GM21526 (cell line): ENCODE data around the gene REV1.
"Not testable (repeated sequence)": the region's sequence is repeated elsewhere in the genome, so short reads cannot be mapped to it uniquely, and the experiment has no call there.

ENCODE experiments used
- ATAC-seq: cut with Tn5 transposase; IDR thresholded peaks from one replicate; pipeline ENCODE4 v1.9.1; 2021; ENCODE audit warnings: moderate library complexity; ENCODE audit not compliant: unreplicated experiment, low FRiP score

The REV1 gene

DNA sequence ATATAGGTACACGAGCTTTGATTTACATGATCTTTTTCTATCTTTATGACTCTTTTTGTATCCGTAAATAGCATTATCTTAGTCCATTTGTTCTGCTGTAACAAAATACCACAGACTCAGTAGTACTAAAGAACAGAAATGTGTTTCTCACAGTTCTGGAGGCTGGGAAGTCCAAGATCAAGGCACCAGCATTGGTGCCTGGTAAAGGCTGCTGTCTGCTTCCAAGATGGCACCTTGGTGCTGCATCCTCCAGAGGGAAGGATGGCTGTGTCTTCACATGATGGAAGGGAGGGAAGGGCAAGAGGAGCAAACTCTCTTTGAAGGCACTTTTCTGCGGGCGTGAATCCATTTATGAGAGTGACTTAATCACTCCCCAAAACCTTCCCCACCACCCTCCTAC is 116.7 kb downstream of the REV1 start:
- no peak for ATAC-seq

DNA sequence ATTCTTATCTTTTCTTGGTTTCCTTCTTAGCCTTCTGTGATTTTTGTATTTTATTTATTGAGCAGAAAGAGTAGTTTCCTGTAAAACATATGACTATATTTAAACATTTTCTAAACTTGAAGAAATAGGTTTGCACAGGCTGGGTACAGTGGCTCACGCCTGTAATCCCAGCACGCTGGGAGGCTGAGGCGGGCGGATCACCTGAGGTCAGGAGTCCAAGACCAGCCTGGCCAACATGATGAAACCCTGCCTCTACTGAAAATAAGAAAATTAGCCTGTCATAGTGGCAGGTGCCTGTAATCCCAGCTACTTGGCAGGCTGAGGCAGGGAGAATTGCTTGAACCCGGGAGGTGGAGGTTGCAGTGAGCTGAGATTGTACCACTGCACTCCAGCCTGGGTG is 121.0 kb downstream of the REV1 start:
- not testable (repeated sequence) for ATAC-seq

GRCh38 chr2:99365661-99366060 is 124.2 kb downstream of the REV1 start:
- ATAC-seq, result no peak

- ATAC-seq, result no peak
These were observed 133.0 kb downstream of the REV1 start for GRCh38 chr2:99356853-99357252.

- ATAC-seq, result not testable (repeated sequence)
These were observed 135.0 kb downstream of the REV1 start for GRCh38 chr2:99354825-99355224.

DNA sequence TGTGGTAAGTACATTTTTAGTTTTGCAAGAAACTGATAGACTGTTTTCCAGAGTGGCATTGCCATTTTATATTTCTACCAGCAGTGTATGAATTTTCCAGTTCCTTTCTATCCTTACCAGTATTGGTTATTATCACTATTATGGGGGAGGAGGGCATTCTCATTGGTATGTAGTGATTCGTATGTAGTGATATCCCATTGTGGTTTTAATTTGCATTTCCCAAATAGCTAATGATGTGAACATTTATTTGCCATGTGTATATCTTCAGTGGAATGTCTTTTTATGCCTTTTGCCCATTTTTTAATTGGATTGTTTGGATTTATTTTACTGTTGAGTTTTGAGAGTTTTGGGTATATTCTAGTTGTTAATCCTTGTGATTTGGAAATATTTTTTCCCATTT is 135.7 kb downstream of the REV1 start:
- ATAC-seq, result no peak
